ENCODE data around the gene CLK2. TPM values are rescaled to one million over a fixed set of nuclear protein-coding genes. Genes with fewer than 3 reads are reported as not detected.

The CLK2 gene
- total and polyA plus RNA-seq, 2 of the 13 experiments (the other 11 are each of a cell fraction or from before 2014, with no cell fraction given) = 20.1 to 73.5 TPM

- TF ChIP-seq IRF2 (CRISPR knock-in tag; IDR thresholded peaks at IDR 0.05) (peak; percentile 64; the same call in 1 of the 2 replicates), ESRRA (CRISPR knock-in tag; IDR thresholded peaks at IDR 0.05; ENCODE audit: low read depth) (peak; percentile 54; the same call in 1 of the 2 replicates), MIER2 (CRISPR knock-in tag; IDR thresholded peaks at IDR 0.05) (peak; percentile 63; the same call in 1 of the 2 replicates), NR2F2 (IDR thresholded peaks at IDR 0.05; ENCODE audit: borderline replicate concordance, low read depth) (0 out of 2 replicates have a peak, but pooled peaks have one; percentile 20), ZNF652 (CRISPR knock-in tag; IDR thresholded peaks at IDR 0.05; ENCODE audit: borderline replicate concordance, low read depth) (peak; percentile 93), DPF2 (CRISPR knock-in tag; IDR thresholded peaks at IDR 0.05; ENCODE audit: borderline replicate concordance, low read depth) (no peak), STAG1 (CRISPR knock-in tag; IDR thresholded peaks at IDR 0.05) (peak; percentile 85), PHF21A (CRISPR knock-in tag; IDR thresholded peaks at IDR 0.05) (no peak), RXRB (CRISPR knock-in tag; IDR thresholded peaks at IDR 0.05; ENCODE audit: borderline replicate concordance) (peak; percentile 28; the same call in 1 of the 2 replicates), ZNF331 (CRISPR knock-in tag; IDR thresholded peaks at IDR 0.05) (peak; percentile 23; the same call in 1 of the 2 replicates), ZMYM2 (CRISPR knock-in tag; IDR thresholded peaks at IDR 0.05) (0 out of 2 replicates have a peak, but pooled peaks have one; percentile 48), ZSCAN21 (CRISPR knock-in tag; IDR thresholded peaks at IDR 0.05; ENCODE audit: borderline replicate concordance) (0 out of 2 replicates have a peak, but pooled peaks have one; percentile 23), HMGXB4 (CRISPR knock-in tag; IDR thresholded peaks at IDR 0.05; ENCODE audit: borderline replicate concordance in 1 of 2, low read depth in 1 of 2) (peak; percentile 14 to 61; a peak in 2 of 4 replicates), ZNF496 (CRISPR knock-in tag; IDR thresholded peaks at IDR 0.05; ENCODE audit: insufficient replicate concordance) (no peak), THRA (CRISPR knock-in tag; IDR thresholded peaks at IDR 0.05; ENCODE audit: borderline replicate concordance) (no peak; the same call in 1 of the 2 replicates), ZBTB7B (CRISPR knock-in tag; IDR thresholded peaks at IDR 0.05) (0 out of 2 replicates have a peak, but pooled peaks have one; percentile 30), ZNF878 (CRISPR knock-in tag; IDR thresholded peaks at IDR 0.05) (no peak), KLF16 (CRISPR knock-in tag; IDR thresholded peaks at IDR 0.05) (no peak), SOX6 (IDR thresholded peaks at IDR 0.05) (no peak), SOX6 (CRISPR knock-in tag; IDR thresholded peaks at IDR 0.05) (peak; percentile 61), LCORL (IDR thresholded peaks at IDR 0.05) (no peak), LCORL (CRISPR knock-in tag; IDR thresholded peaks at IDR 0.05) (peak; percentile 56; the same call in 1 of the 2 replicates), DRAP1 (CRISPR knock-in tag; IDR thresholded peaks at IDR 0.05) (peak; percentile 23; the same call in 1 of the 2 replicates), PHF5A (CRISPR knock-in tag; IDR thresholded peaks at IDR 0.05; ENCODE audit: low read depth, unreplicated experiment) (peak; percentile 66), RAD21 (CRISPR knock-in tag; IDR thresholded peaks at IDR 0.05) (peak; percentile 71), KLF6 (CRISPR knock-in tag; IDR thresholded peaks at IDR 0.05) (no peak; the same call in 1 of the 2 replicates), ZSCAN29 (CRISPR knock-in tag; conservative IDR thresholded peaks at IDR 0.05) (0 out of 2 replicates have a peak, but pooled peaks have one; percentile 58), ZNF136 (CRISPR knock-in tag; IDR thresholded peaks at IDR 0.05; ENCODE audit: low read depth) (0 out of 2 replicates have a peak, but pooled peaks have one; percentile 58), GATAD2A (CRISPR knock-in tag; IDR thresholded peaks at IDR 0.05) (peak; percentile 54), ZNF790 (CRISPR knock-in tag; IDR thresholded peaks at IDR 0.05; ENCODE audit: borderline replicate concordance) (peak; percentile 18; the same call in 1 of the 2 replicates)
Observed at GRCh38 chr1:155307247-155307740, 34.0 kb upstream of the CLK2 start (continued).

All from HepG2 (cell line).